ENCODE measurements around the gene TUBB2B.

The TUBB2B gene

GRCh38 chr6:3228771-3229565, 1.5 kb upstream of the TUBB2B start:
- in situ Hi-C loops (cut with MboI; ENCODE audit: low sequenced_read_pairs, unreplicated experiment): no loop called here
- peak; percentile 62 for DNase-seq (ENCODE audit: low spot score)
- TF ChIP-seq, protein P1, sequence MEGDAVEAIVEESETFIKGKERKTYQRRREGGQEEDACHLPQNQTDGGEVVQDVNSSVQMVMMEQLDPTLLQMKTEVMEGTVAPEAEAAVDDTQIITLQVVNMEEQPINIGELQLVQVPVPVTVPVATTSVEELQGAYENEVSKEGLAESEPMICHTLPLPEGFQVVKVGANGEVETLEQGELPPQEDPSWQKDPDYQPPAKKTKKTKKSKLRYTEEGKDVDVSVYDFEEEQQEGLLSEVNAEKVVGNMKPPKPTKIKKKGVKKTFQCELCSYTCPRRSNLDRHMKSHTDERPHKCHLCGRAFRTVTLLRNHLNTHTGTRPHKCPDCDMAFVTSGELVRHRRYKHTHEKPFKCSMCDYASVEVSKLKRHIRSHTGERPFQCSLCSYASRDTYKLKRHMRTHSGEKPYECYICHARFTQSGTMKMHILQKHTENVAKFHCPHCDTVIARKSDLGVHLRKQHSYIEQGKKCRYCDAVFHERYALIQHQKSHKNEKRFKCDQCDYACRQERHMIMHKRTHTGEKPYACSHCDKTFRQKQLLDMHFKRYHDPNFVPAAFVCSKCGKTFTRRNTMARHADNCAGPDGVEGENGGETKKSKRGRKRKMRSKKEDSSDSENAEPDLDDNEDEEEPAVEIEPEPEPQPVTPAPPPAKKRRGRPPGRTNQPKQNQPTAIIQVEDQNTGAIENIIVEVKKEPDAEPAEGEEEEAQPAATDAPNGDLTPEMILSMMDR (IDR thresholded peaks at IDR 0.05; ENCODE audit: borderline replicate concordance, control extremely low read depth, extremely low read depth, insufficient read depth, missing control alignments): no peak

- in situ Hi-C loops (cut with MboI; ENCODE audit: low sequenced_read_pairs, unreplicated experiment): no loop called here
- TF ChIP-seq, protein P1 (IDR thresholded peaks at IDR 0.05; ENCODE audit: borderline replicate concordance, control extremely low read depth, extremely low read depth, insufficient read depth, missing control alignments): no peak
- DNase-seq (ENCODE audit: low spot score): peak; percentile 62
Observed at GRCh38 chr6:3228046-3228671, 706 bp upstream of the TUBB2B start.

- DNase-seq (ENCODE audit: low spot score): peak; percentile 67
- TF ChIP-seq, protein P1 (IDR thresholded peaks at IDR 0.05; ENCODE audit: borderline replicate concordance, control extremely low read depth, extremely low read depth, insufficient read depth, missing control alignments): no peak
- in situ Hi-C loops (cut with MboI; ENCODE audit: low sequenced_read_pairs, unreplicated experiment): no loop called here
Observed at GRCh38 chr6:3226481-3227362, 731 bp downstream of the TUBB2B start.

DNA sequence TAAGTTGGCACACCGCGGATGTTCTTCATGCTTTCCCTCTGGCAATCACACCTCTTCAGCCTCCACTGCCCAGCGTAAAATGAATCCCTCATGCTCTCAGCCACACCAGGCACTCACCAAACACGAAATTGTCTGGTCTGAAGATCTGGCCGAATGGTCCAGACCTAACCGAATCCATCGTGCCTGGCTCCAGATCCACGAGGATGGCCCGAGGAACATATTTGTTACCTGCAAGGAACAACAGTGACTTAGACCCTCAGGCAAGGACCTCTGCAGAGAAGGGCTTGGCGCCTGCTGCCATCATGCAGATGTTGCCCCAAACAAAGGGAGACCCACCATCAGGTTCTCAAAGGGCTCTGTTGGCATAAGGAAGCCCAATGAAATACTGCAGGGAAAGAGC, 1.4 kb downstream of the TUBB2B start:
- DNase-seq (ENCODE audit: low spot score): no peak
- TF ChIP-seq, protein P1 (IDR thresholded peaks at IDR 0.05; ENCODE audit: borderline replicate concordance, control extremely low read depth, extremely low read depth, insufficient read depth, missing control alignments): no peak
- in situ Hi-C loops (cut with MboI; ENCODE audit: low sequenced_read_pairs, unreplicated experiment): no loop called here

- in situ Hi-C loops (cut with MboI; ENCODE audit: low sequenced_read_pairs, unreplicated experiment): no loop called here
- TF ChIP-seq, protein P1 (IDR thresholded peaks at IDR 0.05; ENCODE audit: borderline replicate concordance, control extremely low read depth, extremely low read depth, insufficient read depth, missing control alignments): no peak
- DNase-seq (ENCODE audit: low spot score): no peak
Observed at GRCh38 chr6:3222506-3223038, 4.9 kb downstream of the TUBB2B start.

DNA sequence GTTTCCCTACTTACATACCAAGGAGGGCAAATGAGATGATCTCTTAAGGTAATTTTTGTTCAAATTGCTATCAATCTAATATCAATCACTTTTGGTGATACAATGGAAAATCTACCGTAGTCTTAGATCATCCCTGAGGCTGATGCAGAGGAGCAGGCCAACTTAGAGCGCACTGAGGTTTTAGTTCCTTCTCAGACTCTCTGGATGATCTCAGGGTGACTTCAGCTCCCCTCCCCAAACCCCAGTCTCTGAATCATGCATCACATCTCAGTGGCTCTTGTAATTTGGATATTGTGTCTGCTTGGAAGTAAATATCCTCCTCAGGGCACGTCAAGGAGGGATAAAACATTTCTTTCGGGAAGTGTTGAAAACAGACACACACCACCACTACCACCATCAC, 5.9 kb downstream of the TUBB2B start:
- no peak for DNase-seq (ENCODE audit: low spot score)
- in situ Hi-C loops (cut with MboI; ENCODE audit: low sequenced_read_pairs, unreplicated experiment): no loop called here
- TF ChIP-seq, protein P1 (IDR thresholded peaks at IDR 0.05; ENCODE audit: borderline replicate concordance, control extremely low read depth, extremely low read depth, insufficient read depth, missing control alignments): no peak

Measured in GM13976 (cell line).